BJ (cell line): ENCODE results near the gene AHNAK2. TPM values are rescaled to one million over a fixed set of nuclear protein-coding genes. Genes with fewer than 3 reads are reported as not detected.
"Not testable (repeated sequence)": the region's sequence is repeated elsewhere in the genome, so short reads cannot be mapped to it uniquely, and the experiment has no call there.

Experiments
- CTCF ChIA-PET: fragments of 350-600 bp; formaldehyde crosslinking; extraction: SDS; loops from one replicate; lab custom pipeline; 2021; ENCODE audit warnings: antibody characterized with exemption, inconsistent platforms; lab: Yijun Ruan, JAX
- POLR2A ChIA-PET: fragments of 300-600 bp; sonication (Branson Sonifier 250); formaldehyde crosslinking; extraction: SDS; loops from one replicate; lab custom pipeline; 2021; ENCODE audit warnings: antibody characterized with exemption; lab: Charles Lee
- DNase-seq: peaks from one replicate; pipeline ENCODE4 v3.0.0-alpha.2; 2011; ENCODE audit warnings: low read depth
- H3K27me3 ChIP-seq: 2 replicates; pipeline ENCODE4 v1.6.0; 2011; ENCODE audit warnings: low read length; ENCODE audit not compliant: control insufficient read depth, insufficient read depth
- H3K36me3 ChIP-seq: 2 replicates; pipeline ENCODE4 v1.5.1; 2011; ENCODE audit warnings: low read length; ENCODE audit not compliant: control insufficient read depth, insufficient read depth
- H3K4me3 ChIP-seq: 2 replicates; pipeline ENCODE4 v1.5.1; 2011; ENCODE audit warnings: low read depth, mild to moderate bottlenecking, control low read depth, low read length
- polyA plus RNA-seq: library from polyadenylated mRNA; depleted of rRNA; stranded (reverse); fragments of >200 nt; gene quantifications from 2 replicates; pipeline ENCODE4 v1.2.3, GENCODE V29; 2011
- TF ChIP-seq, protein P1 (sequence below): IDR thresholded peaks from 2 replicates; pipeline ENCODE4 v1.5.1; 2011; ENCODE audit warnings: low read depth, mild to moderate bottlenecking, control low read depth, inconsistent platforms, low read length, moderate library complexity; ENCODE audit not compliant: insufficient read depth

The AHNAK2 gene
- polyA plus RNA-seq, 1 experiment = 6.5 TPM

- CTCF ChIA-PET = interaction anchor here (2.0 kb wide), 1 partner anchor 16 kb away, joined by 6 read pairs; no protein-coding TSS in a partner anchor
- POLR2A ChIA-PET = no interaction called here
- TF ChIP-seq, protein P1, sequence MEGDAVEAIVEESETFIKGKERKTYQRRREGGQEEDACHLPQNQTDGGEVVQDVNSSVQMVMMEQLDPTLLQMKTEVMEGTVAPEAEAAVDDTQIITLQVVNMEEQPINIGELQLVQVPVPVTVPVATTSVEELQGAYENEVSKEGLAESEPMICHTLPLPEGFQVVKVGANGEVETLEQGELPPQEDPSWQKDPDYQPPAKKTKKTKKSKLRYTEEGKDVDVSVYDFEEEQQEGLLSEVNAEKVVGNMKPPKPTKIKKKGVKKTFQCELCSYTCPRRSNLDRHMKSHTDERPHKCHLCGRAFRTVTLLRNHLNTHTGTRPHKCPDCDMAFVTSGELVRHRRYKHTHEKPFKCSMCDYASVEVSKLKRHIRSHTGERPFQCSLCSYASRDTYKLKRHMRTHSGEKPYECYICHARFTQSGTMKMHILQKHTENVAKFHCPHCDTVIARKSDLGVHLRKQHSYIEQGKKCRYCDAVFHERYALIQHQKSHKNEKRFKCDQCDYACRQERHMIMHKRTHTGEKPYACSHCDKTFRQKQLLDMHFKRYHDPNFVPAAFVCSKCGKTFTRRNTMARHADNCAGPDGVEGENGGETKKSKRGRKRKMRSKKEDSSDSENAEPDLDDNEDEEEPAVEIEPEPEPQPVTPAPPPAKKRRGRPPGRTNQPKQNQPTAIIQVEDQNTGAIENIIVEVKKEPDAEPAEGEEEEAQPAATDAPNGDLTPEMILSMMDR = no peak
- no peaks in the 10 kb centered on the region for H3K36me3 ChIP-seq
- 0 out of 2 replicates have a peak, but pooled peaks cover 5% of the 10 kb centered on the region for H3K27me3 ChIP-seq
- no peak for DNase-seq
- H3K4me3 ChIP-seq = no peak overlapping the region
Measured at GRCh38 chr14:104913435-104913834, 64.7 kb downstream of the AHNAK2 start.

GRCh38 chr14:104912053-104912452 is 66.1 kb downstream of the AHNAK2 start:
- DNase-seq = no peak
- ChIA-PET POLR2A (no interaction called here), CTCF (interaction anchor here (2.0 kb wide), 2 partner anchors 18 to 134 kb away, joined by 6 to 8 read pairs; no protein-coding TSS in a partner anchor)
- Histone ChIP-seq H3K36me3 (no peaks in the 10 kb centered on the region), H3K27me3 (0 out of 2 replicates have a peak, but pooled peaks cover 5% of the 10 kb centered on the region), H3K4me3 (no peak overlapping the region)
- TF ChIP-seq, protein P1 = no peak

DNA sequence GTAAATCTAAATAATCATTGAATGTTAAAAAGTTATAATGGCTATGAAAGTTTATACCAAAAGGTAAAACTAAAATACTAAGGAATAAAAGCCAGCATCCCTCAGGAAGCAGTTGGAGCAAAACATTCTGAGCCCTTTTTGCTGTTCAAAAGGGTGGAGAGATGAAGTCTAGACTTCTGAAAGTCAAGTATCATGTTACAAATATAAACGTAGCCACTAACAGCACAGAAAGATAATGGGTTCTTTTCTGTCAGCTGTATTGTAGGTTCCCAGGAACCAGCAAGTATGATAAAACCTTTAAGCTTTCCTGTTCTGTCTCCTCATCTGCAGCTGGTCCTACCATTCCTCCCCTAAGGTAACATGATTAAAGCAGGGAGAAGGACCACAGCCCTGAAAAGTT is 69.9 kb downstream of the AHNAK2 start:
- CTCF ChIA-PET = interaction anchor here (0.9 to 1.1 kb wide), 2 partner anchors 10 to 137 kb away, joined by 3 read pairs; no protein-coding TSS in a partner anchor
- no peak for DNase-seq
- Histone ChIP-seq H3K36me3 (no peaks in the 10 kb centered on the region), H3K27me3 (peaks cover 5% of the 10 kb centered on the region), H3K4me3 (no peak overlapping the region)
- TF ChIP-seq, protein P1 = no peak
- POLR2A ChIA-PET = no interaction called here

DNA sequence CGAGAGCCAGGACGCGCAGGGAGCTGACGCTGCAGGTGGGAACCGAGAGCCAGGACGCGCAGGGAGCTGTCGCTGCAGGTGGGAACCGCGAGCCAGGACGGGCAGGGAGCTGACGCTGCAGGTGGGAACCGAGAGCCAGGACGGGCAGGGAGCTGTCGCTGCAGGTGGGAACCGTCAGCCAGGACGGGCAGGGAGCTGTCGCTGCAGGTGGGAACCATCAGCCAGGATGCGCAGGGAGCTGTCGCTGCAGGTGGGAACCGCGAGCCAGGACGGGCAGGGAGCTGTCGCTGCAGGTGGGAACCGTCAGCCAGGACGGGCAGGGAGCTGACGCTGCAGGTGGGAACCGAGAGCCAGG is 72.6 kb downstream of the AHNAK2 start:
- DNase-seq, H3K27me3 ChIP-seq, H3K36me3 ChIP-seq, H3K4me3 ChIP-seq, POLR2A ChIA-PET: not testable (repeated sequence)
- CTCF ChIA-PET = interaction anchor here (0.9 kb wide), 1 partner anchor 185 kb away, joined by 4 read pairs; no protein-coding TSS in a partner anchor

DNA sequence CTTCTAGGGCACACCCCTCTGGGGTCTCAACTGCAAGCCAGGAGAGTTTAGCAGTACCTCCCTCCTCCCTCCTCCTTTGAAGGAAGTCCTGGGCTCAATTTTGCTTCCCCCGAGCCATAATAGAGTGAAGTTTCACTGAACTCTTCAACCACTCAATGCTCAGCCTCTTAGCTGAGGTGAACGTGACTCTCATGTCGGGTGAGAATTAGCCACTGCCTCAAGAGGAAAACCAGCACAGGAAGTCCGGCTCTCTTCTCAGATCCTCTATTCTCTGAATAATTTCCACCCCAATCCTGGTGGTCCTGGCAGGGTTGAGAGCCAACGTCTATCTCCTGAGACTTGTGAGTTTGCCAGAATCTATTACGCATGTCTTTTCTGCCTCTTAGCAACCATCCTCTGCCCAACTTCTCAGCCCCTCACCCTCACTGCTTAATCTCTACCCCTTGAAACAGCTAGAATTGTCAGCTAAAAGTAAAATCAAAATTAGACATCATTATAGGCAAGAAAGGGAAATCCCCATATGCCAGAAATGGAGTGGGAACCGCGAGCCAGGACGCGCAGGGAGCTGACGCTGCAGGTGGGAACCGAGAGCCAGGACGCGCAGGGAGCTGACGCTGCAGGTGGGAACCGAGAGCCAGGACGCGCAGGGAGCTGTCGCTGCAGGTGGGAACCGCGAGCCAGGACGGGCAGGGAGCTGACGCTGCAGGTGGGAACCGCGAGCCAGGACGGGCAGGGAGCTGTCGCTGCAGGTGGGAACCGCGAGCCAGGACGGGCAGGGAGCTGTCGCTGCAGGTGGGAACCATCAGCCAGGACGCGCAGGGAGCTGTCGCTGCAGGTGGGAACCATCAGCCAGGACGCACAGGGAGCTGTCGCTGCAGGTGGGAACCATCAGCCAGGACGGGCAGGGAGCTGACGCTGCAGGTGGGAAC is 73.3 kb downstream of the AHNAK2 start:
- POLR2A ChIA-PET, H3K27me3 ChIP-seq, DNase-seq, H3K4me3 ChIP-seq, H3K36me3 ChIP-seq: not testable (repeated sequence)
- CTCF ChIA-PET = interaction anchor here (0.9 to 1.4 kb wide), 2 partner anchors 9 to 185 kb away, joined by 3 to 4 read pairs; no protein-coding TSS in a partner anchor

DNA sequence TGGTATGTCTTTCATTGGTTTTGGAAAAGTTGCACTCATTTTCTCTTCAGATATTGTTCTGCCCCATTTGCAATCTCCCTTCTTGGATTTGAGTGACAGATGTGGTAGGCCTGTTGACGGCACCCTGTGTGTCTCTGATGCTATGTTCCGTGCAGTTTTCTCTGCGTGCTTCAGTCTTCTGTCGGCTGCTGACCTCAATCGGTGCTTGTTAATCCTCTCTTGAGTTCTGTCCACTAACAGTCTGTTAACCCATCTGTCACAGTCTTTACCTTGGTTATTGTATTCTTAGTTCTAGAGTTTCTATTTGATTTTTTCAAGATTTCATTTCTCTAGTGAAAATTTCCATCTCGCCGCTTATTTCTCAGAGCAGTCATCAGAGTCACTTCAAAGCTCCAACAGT is 74.2 kb downstream of the AHNAK2 start:
- TF ChIP-seq, protein P1 = no peak
- no peak overlapping the region for H3K4me3 ChIP-seq
- ChIA-PET POLR2A (no interaction called here), CTCF (interaction anchor here (0.6 to 1.4 kb wide), 2 partner anchors 8 to 185 kb away, joined by 3 read pairs; no protein-coding TSS in a partner anchor)
- no peaks in the 10 kb centered on the region for H3K36me3 ChIP-seq
- DNase-seq = no peak
- peaks cover 2% of the 10 kb centered on the region for H3K27me3 ChIP-seq
